Measurements from ENCODE around the gene RASSF8.
"Not testable (repeated sequence)": the region's sequence is repeated elsewhere in the genome, so short reads cannot be mapped to it uniquely, and the experiment has no call there.

Gene RASSF8

GRCh38 chr12:26056335-26056734, 97.9 kb downstream of the RASSF8 start:
- no peaks in the 10 kb centered on the region for H3K27me3 ChIP-seq (ENCODE audit: insufficient read depth, low read length)
- H3K4me1 ChIP-seq (ENCODE audit: control insufficient read depth, insufficient read depth, low read length, unreplicated experiment), result peaks cover 30% of the 10 kb centered on the region
- H3K4me3 ChIP-seq (ENCODE audit: low read depth, low read length), result no peak overlapping the region
- peaks cover 36% of the 10 kb centered on the region for H3K79me2 ChIP-seq (ENCODE audit: control insufficient read depth, insufficient read depth, low read length, unreplicated experiment)
- no peak overlapping the region for H3K27ac ChIP-seq (ENCODE audit: low read depth, low read length)
- no peak overlapping the region for H2AFZ ChIP-seq (ENCODE audit: low read length, unreplicated experiment)
- no peaks in the 10 kb centered on the region for H3K36me3 ChIP-seq (ENCODE audit: insufficient read depth, low read length)

GRCh38 chr12:26057271-26057670, 98.8 kb downstream of the RASSF8 start:
- not testable (repeated sequence) for H3K36me3 ChIP-seq (ENCODE audit: insufficient read depth, low read length); H3K4me3 ChIP-seq (ENCODE audit: low read depth, low read length)
- peaks cover 27% of the 10 kb centered on the region for H3K79me2 ChIP-seq (ENCODE audit: control insufficient read depth, insufficient read depth, low read length, unreplicated experiment)

GRCh38 chr12:26058308-26058707, 99.8 kb downstream of the RASSF8 start:
- Histone ChIP-seq H3K4me1 (ENCODE audit: control insufficient read depth, insufficient read depth, low read length, unreplicated experiment) (peaks cover 28% of the 10 kb centered on the region), H3K36me3 (ENCODE audit: insufficient read depth, low read length) (no peaks in the 10 kb centered on the region), H3K27ac (ENCODE audit: low read depth, low read length) (no peak overlapping the region), H3K27me3 (ENCODE audit: insufficient read depth, low read length) (no peaks in the 10 kb centered on the region), H3K4me3 (ENCODE audit: low read depth, low read length) (no peak overlapping the region), H3K79me2 (ENCODE audit: control insufficient read depth, insufficient read depth, low read length, unreplicated experiment) (peaks cover 21% of the 10 kb centered on the region), H2AFZ (ENCODE audit: low read length, unreplicated experiment) (no peak overlapping the region)

More at GRCh38 chr12:26057271-26057670, 98.8 kb downstream of the RASSF8 start:
- not testable (repeated sequence) for H2AFZ ChIP-seq (ENCODE audit: low read length, unreplicated experiment); H3K27me3 ChIP-seq (ENCODE audit: insufficient read depth, low read length); H3K27ac ChIP-seq (ENCODE audit: low read depth, low read length)
- peaks cover 32% of the 10 kb centered on the region for H3K4me1 ChIP-seq (ENCODE audit: control insufficient read depth, insufficient read depth, low read length, unreplicated experiment)

- Histone ChIP-seq H2AFZ (ENCODE audit: low read length, unreplicated experiment) (no peak overlapping the region), H3K36me3 (ENCODE audit: insufficient read depth, low read length) (no peaks in the 10 kb centered on the region), H3K4me1 (ENCODE audit: control insufficient read depth, insufficient read depth, low read length, unreplicated experiment) (peaks cover 23% of the 10 kb centered on the region), H3K4me3 (ENCODE audit: low read depth, low read length) (no peak overlapping the region), H3K27me3 (ENCODE audit: insufficient read depth, low read length) (no peaks in the 10 kb centered on the region), H3K27ac (ENCODE audit: low read depth, low read length) (no peak overlapping the region), H3K79me2 (ENCODE audit: control insufficient read depth, insufficient read depth, low read length, unreplicated experiment) (peaks cover 17% of the 10 kb centered on the region)
These were observed 100.3 kb downstream of the RASSF8 start for GRCh38 chr12:26058818-26059217.

- Histone ChIP-seq H3K36me3 (ENCODE audit: insufficient read depth, low read length) (0 out of 2 replicates have a peak, but pooled peaks cover 5% of the 10 kb centered on the region), H3K27me3 (ENCODE audit: insufficient read depth, low read length) (no peaks in the 10 kb centered on the region), H3K4me1 (ENCODE audit: control insufficient read depth, insufficient read depth, low read length, unreplicated experiment) (peaks cover 12% of the 10 kb centered on the region), H2AFZ (ENCODE audit: low read length, unreplicated experiment) (no peak overlapping the region), H3K27ac (ENCODE audit: low read depth, low read length) (no peak overlapping the region; the same call in 1 of the 2 replicates), H3K4me3 (ENCODE audit: low read depth, low read length) (no peak overlapping the region), H3K79me2 (ENCODE audit: control insufficient read depth, insufficient read depth, low read length, unreplicated experiment) (peaks cover 3% of the 10 kb centered on the region)
These were observed 103.5 kb downstream of the RASSF8 start for GRCh38 chr12:26062006-26062405.

- H3K79me2 ChIP-seq (ENCODE audit: control insufficient read depth, insufficient read depth, low read length, unreplicated experiment), result peaks cover 3% of the 10 kb centered on the region
- 0 out of 2 replicates have a peak, but pooled peaks cover 5% of the 10 kb centered on the region for H3K36me3 ChIP-seq (ENCODE audit: insufficient read depth, low read length)
- H2AFZ ChIP-seq (ENCODE audit: low read length, unreplicated experiment), result no peak overlapping the region
- no peak overlapping the region; the same call in 1 of the 2 replicates for H3K27ac ChIP-seq (ENCODE audit: low read depth, low read length)
- peaks cover 12% of the 10 kb centered on the region for H3K4me1 ChIP-seq (ENCODE audit: control insufficient read depth, insufficient read depth, low read length, unreplicated experiment)
- H3K4me3 ChIP-seq (ENCODE audit: low read depth, low read length), result no peak overlapping the region
- no peaks in the 10 kb centered on the region for H3K27me3 ChIP-seq (ENCODE audit: insufficient read depth, low read length)
These were observed 104.1 kb downstream of the RASSF8 start for GRCh38 chr12:26062566-26062965.

- Histone ChIP-seq H3K4me1 (ENCODE audit: control insufficient read depth, insufficient read depth, low read length, unreplicated experiment) (peaks cover 12% of the 10 kb centered on the region), H3K36me3 (ENCODE audit: insufficient read depth, low read length) (peaks cover 11% of the 10 kb centered on the region; the same call in 1 of the 2 replicates), H3K4me3 (ENCODE audit: low read depth, low read length) (no peak overlapping the region), H3K27ac (ENCODE audit: low read depth, low read length) (no peak overlapping the region), H3K27me3 (ENCODE audit: insufficient read depth, low read length) (no peaks in the 10 kb centered on the region), H3K79me2 (ENCODE audit: control insufficient read depth, insufficient read depth, low read length, unreplicated experiment) (no peaks in the 10 kb centered on the region), H2AFZ (ENCODE audit: low read length, unreplicated experiment) (no peak overlapping the region)
These were observed 107.0 kb downstream of the RASSF8 start for GRCh38 chr12:26065451-26065850.

- H2AFZ ChIP-seq (ENCODE audit: low read length, unreplicated experiment), result no peak overlapping the region
- H3K36me3 ChIP-seq (ENCODE audit: insufficient read depth, low read length), result peaks cover 14% of the 10 kb centered on the region
- H3K4me1 ChIP-seq (ENCODE audit: control insufficient read depth, insufficient read depth, low read length, unreplicated experiment), result no peaks in the 10 kb centered on the region
- no peak overlapping the region for H3K4me3 ChIP-seq (ENCODE audit: low read depth, low read length)
- no peak overlapping the region for H3K27ac ChIP-seq (ENCODE audit: low read depth, low read length)
- no peaks in the 10 kb centered on the region for H3K79me2 ChIP-seq (ENCODE audit: control insufficient read depth, insufficient read depth, low read length, unreplicated experiment)
- H3K27me3 ChIP-seq (ENCODE audit: insufficient read depth, low read length), result no peaks in the 10 kb centered on the region
These were observed 110.0 kb downstream of the RASSF8 start for GRCh38 chr12:26068503-26068902.

- no peaks in the 10 kb centered on the region for H3K27me3 ChIP-seq (ENCODE audit: insufficient read depth, low read length)
- H3K4me3 ChIP-seq (ENCODE audit: low read depth, low read length), result no peak overlapping the region
- H3K79me2 ChIP-seq (ENCODE audit: control insufficient read depth, insufficient read depth, low read length, unreplicated experiment), result no peaks in the 10 kb centered on the region
- H3K36me3 ChIP-seq (ENCODE audit: insufficient read depth, low read length), result peaks cover 10% of the 10 kb centered on the region
- H2AFZ ChIP-seq (ENCODE audit: low read length, unreplicated experiment), result no peak overlapping the region
- no peak overlapping the region for H3K27ac ChIP-seq (ENCODE audit: low read depth, low read length)
- no peaks in the 10 kb centered on the region for H3K4me1 ChIP-seq (ENCODE audit: control insufficient read depth, insufficient read depth, low read length, unreplicated experiment)
These were observed 111.3 kb downstream of the RASSF8 start for GRCh38 chr12:26069796-26070195.

GRCh38 chr12:26077915-26078702, 119.6 kb downstream of the RASSF8 start:
- H3K79me2 ChIP-seq (ENCODE audit: control insufficient read depth, insufficient read depth, low read length, unreplicated experiment), result no peaks in the 10 kb centered on the region
- H3K4me1 ChIP-seq (ENCODE audit: control insufficient read depth, insufficient read depth, low read length, unreplicated experiment), result no peaks in the 10 kb centered on the region
- peaks cover 8% of the 10 kb centered on the region; the same call in 1 of the 2 replicates for H3K36me3 ChIP-seq (ENCODE audit: insufficient read depth, low read length)
- H3K4me3 ChIP-seq (ENCODE audit: low read depth, low read length), result no peak overlapping the region
- H3K27ac ChIP-seq (ENCODE audit: low read depth, low read length), result no peak overlapping the region
- no peaks in the 10 kb centered on the region for H3K27me3 ChIP-seq (ENCODE audit: insufficient read depth, low read length)
- no peak overlapping the region for H2AFZ ChIP-seq (ENCODE audit: low read length, unreplicated experiment)

- Histone ChIP-seq H3K36me3 (ENCODE audit: insufficient read depth, low read length) (0 out of 2 replicates have a peak, but pooled peaks cover under 1% of the 10 kb centered on the region), H3K79me2 (ENCODE audit: control insufficient read depth, insufficient read depth, low read length, unreplicated experiment) (no peaks in the 10 kb centered on the region), H3K4me3 (ENCODE audit: low read depth, low read length) (no peak overlapping the region), H2AFZ (ENCODE audit: low read length, unreplicated experiment) (no peak overlapping the region), H3K4me1 (ENCODE audit: control insufficient read depth, insufficient read depth, low read length, unreplicated experiment) (no peaks in the 10 kb centered on the region), H3K27me3 (ENCODE audit: insufficient read depth, low read length) (no peaks in the 10 kb centered on the region), H3K27ac (ENCODE audit: low read depth, low read length) (no peak overlapping the region)
These were observed 122.4 kb downstream of the RASSF8 start for GRCh38 chr12:26080911-26081310.
